Placental pericyte (primary cell): ENCODE data around the gene DOCK4. TPM values are rescaled to one million over a fixed set of nuclear protein-coding genes. Genes with fewer than 3 reads are reported as not detected.

Experiments used
- small RNA-seq: library from RNA; depleted of rRNA; stranded (forward); fragments of <200 nt; gene quantifications from one replicate; pipeline ENCODE3, GENCODE V24; 2012; ENCODE audit warnings: low replicate concordance
- total RNA-seq: library from RNA; depleted of rRNA; stranded (reverse); fragments of >200 nt; gene quantifications from 2 replicates; pipeline ENCODE4 v1.2.3, GENCODE V29; 2012

Gene DOCK4
- total RNA-seq = 12.5 and 83.2 TPM in 2 replicates

GRCh38 chr7:112206238-112206990 lies at the start of gene DOCK4, which contains the start of gene ZNF277:
Gene DOCK4 (minus strand): TSS chr7:112206399. CDS start chr7:112206138, 261 bp downstream.
Gene ZNF277 (plus strand): TSS chr7:112206695. CDS start chr7:112206717, 22 bp downstream.

Small RNA genes lying within 50 kb of the gene (small RNA-seq; reads per million reads assigned to genes)
- not detected for gene RNA5SP237

Other genes with a start within 250 kb of the DOCK4 start
- gene ZNF277, start 296 bp upstream of the DOCK4 start, total RNA-seq = 22.0 and 40.7 TPM in 2 replicates
- 47.5 and 98.9 TPM in 2 replicates for gene IFRD1, start 244.1 kb upstream of the DOCK4 start, total RNA-seq